OCI-LY3 (cell line): ENCODE measurements around the gene THRB.

Experiments
- H2AFZ ChIP-seq: fragments of 200-600, 300-600 bp; shearing (Covaris generic); 2 replicates; pipeline ENCODE4 v1.6.0; 2014; ENCODE audit warnings: antibody characterized with exemption, low read depth, low read length
- H3K27ac ChIP-seq: fragments of 200-600, 300-600 bp; sonication (generic); 2 replicates; pipeline ENCODE4 v1.5.1; 2014; ENCODE audit warnings: mild to moderate bottlenecking, low read length, moderate library complexity, mixed read lengths
- H3K27me3 ChIP-seq: fragments of 200-600, 300-600 bp; sonication (generic); 2 replicates; pipeline ENCODE4 v1.6.1; 2014; ENCODE audit warnings: low read depth, low read length, mixed read lengths
- H3K36me3 ChIP-seq: fragments of 200-600, 300-600 bp; sonication (generic); replicated peaks from 2 replicates; pipeline ENCODE3; 2014; ENCODE audit warnings: low read depth, low read length, mixed read lengths
- H3K4me1 ChIP-seq: fragments of 300-600, 200-600 bp; sonication (generic); 2 replicates; pipeline ENCODE4 v1.6.1; 2014; ENCODE audit warnings: low read length, mixed read lengths
- H3K4me2 ChIP-seq: fragments of 200-600, 300-600 bp; sonication (generic); 2 replicates; pipeline ENCODE4 v1.6.1; 2014; ENCODE audit warnings: low read length, mixed read lengths
- H3K4me3 ChIP-seq: fragments of 300-600, 200-600 bp; sonication (generic); 2 replicates; pipeline ENCODE4 v1.5.1; 2014; ENCODE audit warnings: antibody characterized with exemption, mild to moderate bottlenecking, low read length, moderate library complexity
- H3K79me2 ChIP-seq: fragments of 300-600, 200-600 bp; shearing (Covaris generic); 2 replicates; pipeline ENCODE4 v1.6.1; 2014; ENCODE audit warnings: mild to moderate bottlenecking, low read length, mixed read lengths
- H3K9ac ChIP-seq: fragments of 300-600, 200-600 bp; shearing (Covaris generic); 2 replicates; pipeline ENCODE4 v1.6.0; 2014; ENCODE audit warnings: mild to moderate bottlenecking, low read length, moderate library complexity
- H3K9me3 ChIP-seq: fragments of 200-600, 300-600 bp; shearing (Covaris generic); 2 replicates; pipeline ENCODE4 v1.6.1; 2014; ENCODE audit warnings: low read length, mixed read lengths; ENCODE audit not compliant: insufficient read depth
- H4K20me1 ChIP-seq: fragments of 200-600, 300-600 bp; sonication (generic); 2 replicates; pipeline ENCODE4 v1.6.1; 2016; ENCODE audit warnings: low read length, mixed read lengths; ENCODE audit not compliant: insufficient read depth
- EZH2phosphoT487 ChIP-seq: fragments of 200-600 bp; shearing (Covaris generic); IDR thresholded peaks from 2 replicates; pipeline ENCODE4 v1.6.1; 2018; ENCODE audit warnings: antibody characterized with exemption, mixed run types, low read depth
- TF ChIP-seq, protein P1 (sequence below): fragments of 200-600, 300-600 bp; sonication (generic); IDR thresholded peaks from 2 replicates; pipeline ENCODE4 v1.5.1; 2014; ENCODE audit warnings: antibody characterized with exemption, low read length, low read depth

The THRB gene

GRCh38 chr3:24120434-24120833 lies 374.2 kb downstream of the THRB start:
- no peaks in the 10 kb centered on the region for H3K36me3 ChIP-seq
- no peak overlapping the region for H3K9ac ChIP-seq
- H2AFZ ChIP-seq, result no peak overlapping the region
- no peaks in the 10 kb centered on the region for H3K9me3 ChIP-seq
- H3K4me2 ChIP-seq, result no peak overlapping the region
- H3K4me1 ChIP-seq, result no peaks in the 10 kb centered on the region
- H3K79me2 ChIP-seq, result no peaks in the 10 kb centered on the region
- no peak overlapping the region for H3K4me3 ChIP-seq
- no peak overlapping the region for H3K27ac ChIP-seq
- H3K27me3 ChIP-seq, result no peaks in the 10 kb centered on the region
- H4K20me1 ChIP-seq, result no peaks in the 10 kb centered on the region
- no peak for TF ChIP-seq EZH2phosphoT487
- TF ChIP-seq, protein P1, sequence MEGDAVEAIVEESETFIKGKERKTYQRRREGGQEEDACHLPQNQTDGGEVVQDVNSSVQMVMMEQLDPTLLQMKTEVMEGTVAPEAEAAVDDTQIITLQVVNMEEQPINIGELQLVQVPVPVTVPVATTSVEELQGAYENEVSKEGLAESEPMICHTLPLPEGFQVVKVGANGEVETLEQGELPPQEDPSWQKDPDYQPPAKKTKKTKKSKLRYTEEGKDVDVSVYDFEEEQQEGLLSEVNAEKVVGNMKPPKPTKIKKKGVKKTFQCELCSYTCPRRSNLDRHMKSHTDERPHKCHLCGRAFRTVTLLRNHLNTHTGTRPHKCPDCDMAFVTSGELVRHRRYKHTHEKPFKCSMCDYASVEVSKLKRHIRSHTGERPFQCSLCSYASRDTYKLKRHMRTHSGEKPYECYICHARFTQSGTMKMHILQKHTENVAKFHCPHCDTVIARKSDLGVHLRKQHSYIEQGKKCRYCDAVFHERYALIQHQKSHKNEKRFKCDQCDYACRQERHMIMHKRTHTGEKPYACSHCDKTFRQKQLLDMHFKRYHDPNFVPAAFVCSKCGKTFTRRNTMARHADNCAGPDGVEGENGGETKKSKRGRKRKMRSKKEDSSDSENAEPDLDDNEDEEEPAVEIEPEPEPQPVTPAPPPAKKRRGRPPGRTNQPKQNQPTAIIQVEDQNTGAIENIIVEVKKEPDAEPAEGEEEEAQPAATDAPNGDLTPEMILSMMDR, result no peak

DNA sequence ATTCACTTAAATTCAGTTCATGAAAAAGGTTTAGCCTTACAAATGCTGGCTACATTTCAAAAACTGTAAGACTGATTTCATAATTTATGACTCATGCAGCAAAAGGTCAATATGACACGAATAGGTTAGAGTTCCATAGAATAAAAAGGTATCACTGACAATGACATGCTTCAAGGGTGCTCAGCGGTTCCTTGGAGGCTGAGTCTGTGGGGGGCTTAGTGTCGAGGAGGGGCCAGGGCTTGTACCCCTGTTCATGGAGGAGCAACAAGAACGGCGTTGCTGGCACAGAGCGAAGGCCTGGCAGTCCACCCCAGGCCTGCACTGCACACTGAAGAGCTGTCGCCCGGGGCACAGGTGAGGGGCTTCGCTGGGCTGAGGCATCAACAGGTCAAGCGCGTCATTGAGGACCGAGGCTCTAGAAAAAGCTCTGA lies 375.3 kb downstream of the THRB start:
- H3K27ac ChIP-seq, result no peak overlapping the region
- no peaks in the 10 kb centered on the region for H3K36me3 ChIP-seq
- H3K27me3 ChIP-seq, result no peaks in the 10 kb centered on the region
- TF ChIP-seq EZH2phosphoT487, result no peak
- TF ChIP-seq, protein P1, result no peak
- no peak overlapping the region for H3K4me3 ChIP-seq
- H3K4me2 ChIP-seq, result no peak overlapping the region
- no peaks in the 10 kb centered on the region for H4K20me1 ChIP-seq
- H3K79me2 ChIP-seq, result no peaks in the 10 kb centered on the region
- H3K9ac ChIP-seq, result no peak overlapping the region
- no peaks in the 10 kb centered on the region for H3K4me1 ChIP-seq
- no peak overlapping the region for H2AFZ ChIP-seq
- no peaks in the 10 kb centered on the region; the same call in 1 of the 2 replicates for H3K9me3 ChIP-seq

- Histone ChIP-seq H3K4me3 (no peak overlapping the region), H3K9me3 (no peaks in the 10 kb centered on the region; the same call in 1 of the 2 replicates), H3K9ac (no peak overlapping the region), H2AFZ (no peak overlapping the region), H3K4me1 (no peaks in the 10 kb centered on the region), H3K4me2 (no peak overlapping the region), H4K20me1 (no peaks in the 10 kb centered on the region), H3K79me2 (no peaks in the 10 kb centered on the region), H3K27ac (no peak overlapping the region), H3K27me3 (no peaks in the 10 kb centered on the region), H3K36me3 (no peaks in the 10 kb centered on the region)
- TF ChIP-seq, protein P1, result no peak
- TF ChIP-seq EZH2phosphoT487, result no peak
Measured at GRCh38 chr3:24117508-24117907, 377.1 kb downstream of the THRB start.

DNA sequence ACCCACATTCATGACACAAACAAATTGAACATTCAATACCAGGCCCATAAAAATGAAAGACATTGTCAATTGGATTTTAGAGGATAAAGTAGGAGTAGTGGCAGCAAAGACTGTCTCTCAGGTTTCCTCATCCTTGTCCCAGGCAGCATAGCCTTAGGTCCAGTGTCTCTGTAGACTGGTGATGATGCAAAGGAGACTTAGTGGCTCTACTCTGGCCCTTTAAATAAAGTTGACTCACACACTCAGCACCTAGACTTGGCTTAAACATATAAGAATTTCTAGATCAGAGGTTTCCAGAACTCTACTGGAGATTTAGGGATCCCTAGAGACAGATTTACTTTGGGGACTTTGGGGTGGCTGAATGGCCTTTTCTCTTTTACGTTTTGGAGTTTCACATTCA lies 382.9 kb downstream of the THRB start:
- no peaks in the 10 kb centered on the region for H3K79me2 ChIP-seq
- H3K4me3 ChIP-seq, result no peak overlapping the region
- H3K9ac ChIP-seq, result no peak overlapping the region
- H3K36me3 ChIP-seq, result no peaks in the 10 kb centered on the region
- no peaks in the 10 kb centered on the region for H3K4me1 ChIP-seq
- TF ChIP-seq EZH2phosphoT487, result no peak
- TF ChIP-seq, protein P1, result no peak
- no peaks in the 10 kb centered on the region for H4K20me1 ChIP-seq
- H3K27ac ChIP-seq, result no peak overlapping the region
- no peak overlapping the region for H2AFZ ChIP-seq
- no peak overlapping the region for H3K4me2 ChIP-seq
- H3K9me3 ChIP-seq, result no peaks in the 10 kb centered on the region; the same call in 1 of the 2 replicates
- H3K27me3 ChIP-seq, result 0 out of 2 replicates have a peak, but pooled peaks cover 5% of the 10 kb centered on the region
